Epithelial cell of prostate (primary cell): Measurements from ENCODE around the gene INSC.

Source experiments
- DNase-seq: peaks from one replicate; pipeline ENCODE4 v3.0.0-alpha.2; 2011; ENCODE audit warnings: low read depth, low spot score
- H3K27ac ChIP-seq: fragments of 450-650 bp; 2 replicates; pipeline ENCODE4 v1.5.1; 2017; ENCODE audit warnings: mild to moderate bottlenecking

The INSC gene

DNA sequence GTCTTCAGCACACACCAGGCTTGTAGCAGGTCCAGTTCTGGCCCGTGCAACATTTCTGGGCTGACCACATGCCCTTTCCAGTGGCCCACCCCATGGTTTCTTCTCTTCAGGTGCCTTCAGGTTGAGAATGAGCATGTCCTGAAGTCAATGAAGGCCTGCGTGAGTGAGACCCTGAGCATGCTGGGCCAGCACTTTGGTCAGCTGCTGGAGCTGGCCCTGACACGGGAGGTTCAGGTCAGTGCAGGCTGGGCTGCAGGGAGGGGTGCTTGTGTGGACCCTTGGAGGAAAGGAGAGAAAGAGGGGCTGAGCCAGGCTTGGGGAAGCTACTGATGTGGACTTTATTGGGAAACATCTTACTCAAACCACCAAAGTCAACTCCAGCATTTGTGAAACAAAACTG, 63.5 kb downstream of the INSC start:
- no peak for DNase-seq
- no peak overlapping the region for H3K27ac ChIP-seq

DNA sequence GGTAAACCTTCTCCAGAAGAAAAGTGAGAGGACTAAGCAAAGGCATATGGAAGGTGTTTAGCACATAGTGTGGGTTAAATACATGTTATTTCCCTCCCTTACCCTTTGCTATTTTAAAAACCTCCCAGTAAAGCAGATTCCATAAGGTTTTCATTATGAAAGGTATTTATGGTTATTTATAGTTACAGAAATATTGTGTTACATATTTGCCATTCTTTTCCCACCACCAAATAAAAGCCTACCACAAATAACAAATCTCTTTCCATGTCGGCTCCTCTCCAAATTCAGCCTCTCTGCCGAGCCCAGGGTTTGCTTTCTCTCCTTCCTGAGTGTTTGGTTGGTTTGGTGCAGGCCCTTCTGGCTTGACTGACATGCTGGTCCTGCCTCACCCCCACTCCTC, 64.4 kb downstream of the INSC start:
- DNase-seq, result no peak

DNA sequence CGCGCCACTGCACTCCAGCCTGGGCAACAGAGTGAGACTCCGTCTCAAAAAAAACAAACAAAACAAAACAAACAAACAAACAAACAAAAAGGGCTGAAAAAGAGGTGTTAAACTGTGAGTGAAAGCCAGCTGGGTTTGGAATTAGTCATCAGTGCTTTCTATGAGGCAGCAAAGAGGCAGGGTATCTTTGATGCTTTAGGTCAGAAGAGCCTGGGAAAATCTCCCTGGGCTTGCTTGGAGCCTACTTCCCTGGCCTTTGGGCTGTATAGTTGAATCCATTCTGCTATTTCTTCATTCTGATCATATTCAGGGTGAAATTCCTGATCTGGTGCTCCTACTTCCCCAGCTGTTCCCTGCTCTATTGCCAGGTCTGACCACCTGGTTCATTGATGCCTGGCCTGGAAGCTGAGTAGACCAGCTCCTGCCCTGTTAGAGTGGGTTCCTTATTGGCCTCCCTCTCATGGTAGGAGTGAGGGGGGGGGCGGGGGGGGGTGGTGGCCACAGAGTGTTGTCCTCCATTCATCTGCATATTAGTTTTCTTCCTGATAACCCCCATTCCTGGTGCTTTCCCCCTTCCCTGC, 65.6 kb downstream of the INSC start:
- DNase-seq, result no peak
- H3K27ac ChIP-seq, result no peak overlapping the region

More for the DNA sequence above, 64.4 kb downstream of the INSC start:
- no peak overlapping the region for H3K27ac ChIP-seq

GRCh38 chr11:15182372-15182771, 67.6 kb downstream of the INSC start:
- no peak for DNase-seq
- no peak overlapping the region for H3K27ac ChIP-seq

GRCh38 chr11:15185021-15185420, 70.3 kb downstream of the INSC start:
- DNase-seq, result no peak
- no peak overlapping the region for H3K27ac ChIP-seq

- no peak overlapping the region for H3K27ac ChIP-seq
- DNase-seq, result no peak
These were observed 71.4 kb downstream of the INSC start for GRCh38 chr11:15186146-15186545.

DNA sequence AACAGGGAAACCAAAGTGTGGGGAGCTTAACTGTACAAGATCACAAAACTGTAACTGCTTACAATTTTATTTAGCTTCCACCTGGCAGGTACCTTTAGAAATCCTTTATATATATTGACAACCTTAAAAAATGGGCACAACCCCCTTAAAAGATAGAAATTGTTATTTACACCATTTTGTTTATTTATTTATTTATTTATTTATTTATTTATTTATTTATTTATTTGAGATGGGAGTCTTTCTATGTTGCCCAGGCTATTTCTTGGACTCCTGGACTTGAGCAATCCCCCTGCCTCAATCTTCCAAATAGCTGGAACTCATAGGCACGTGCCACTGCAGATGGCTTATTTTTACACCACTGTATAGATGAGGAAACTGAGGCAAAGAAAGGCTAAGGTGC, 74.5 kb downstream of the INSC start:
- H3K27ac ChIP-seq, result no peak overlapping the region
- no peak for DNase-seq

- no peak for DNase-seq
- no peak overlapping the region for H3K27ac ChIP-seq
These were observed 75.1 kb downstream of the INSC start for GRCh38 chr11:15189641-15190365.

GRCh38 chr11:15190611-15191010, 75.9 kb downstream of the INSC start:
- DNase-seq, result no peak
- no peak overlapping the region for H3K27ac ChIP-seq

- no peak for DNase-seq
- no peak overlapping the region for H3K27ac ChIP-seq
These were observed 77.4 kb downstream of the INSC start for GRCh38 chr11:15192005-15192556.

GRCh38 chr11:15194671-15195415, 80.1 kb downstream of the INSC start:
- no peak for DNase-seq
- no peak overlapping the region for H3K27ac ChIP-seq

GRCh38 chr11:15195454-15196200, 80.9 kb downstream of the INSC start:
- DNase-seq, result no peak
- no peak overlapping the region for H3K27ac ChIP-seq

- DNase-seq, result no peak
These were observed 82.0 kb downstream of the INSC start for GRCh38 chr11:15196704-15197103.

GRCh38 chr11:15197696-15198095, 83.0 kb downstream of the INSC start:
- DNase-seq, result no peak
- H3K27ac ChIP-seq, result no peak overlapping the region

More at GRCh38 chr11:15196704-15197103, 82.0 kb downstream of the INSC start:
- no peak overlapping the region for H3K27ac ChIP-seq

GRCh38 chr11:15198284-15198683, 83.6 kb downstream of the INSC start:
- H3K27ac ChIP-seq, result no peak overlapping the region

GRCh38 chr11:15199693-15200092, 85.0 kb downstream of the INSC start:
- peak; percentile 51 for DNase-seq
- no peak overlapping the region for H3K27ac ChIP-seq

More at GRCh38 chr11:15198284-15198683, 83.6 kb downstream of the INSC start:
- no peak for DNase-seq

- H3K27ac ChIP-seq, result no peak overlapping the region
- no peak for DNase-seq
These were observed 86.0 kb downstream of the INSC start for GRCh38 chr11:15200696-15201095.

- DNase-seq, result no peak
- no peak overlapping the region for H3K27ac ChIP-seq
These were observed 86.9 kb downstream of the INSC start for GRCh38 chr11:15201586-15201985.

DNA sequence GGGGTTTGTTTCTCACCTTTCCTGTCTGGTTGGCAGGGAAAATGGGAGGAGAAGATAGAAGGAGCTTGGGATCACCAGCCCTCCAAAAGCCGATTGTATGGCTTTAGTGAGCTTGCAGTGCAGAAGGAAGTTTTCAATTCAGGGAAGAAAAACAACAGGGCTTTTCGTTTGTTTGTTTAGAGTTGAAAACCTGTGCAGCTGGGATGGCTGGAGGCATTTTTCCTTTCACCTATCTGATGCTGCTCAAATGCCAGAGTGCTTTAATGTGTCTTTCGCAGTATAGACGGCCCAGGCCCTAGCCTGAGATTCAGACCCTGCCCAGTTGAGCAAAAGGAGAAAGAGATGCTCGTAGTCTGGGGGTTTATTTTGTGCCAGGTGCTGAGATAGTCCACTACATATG, 87.9 kb downstream of the INSC start:
- H3K27ac ChIP-seq, result no peak overlapping the region
- DNase-seq, result no peak

DNA sequence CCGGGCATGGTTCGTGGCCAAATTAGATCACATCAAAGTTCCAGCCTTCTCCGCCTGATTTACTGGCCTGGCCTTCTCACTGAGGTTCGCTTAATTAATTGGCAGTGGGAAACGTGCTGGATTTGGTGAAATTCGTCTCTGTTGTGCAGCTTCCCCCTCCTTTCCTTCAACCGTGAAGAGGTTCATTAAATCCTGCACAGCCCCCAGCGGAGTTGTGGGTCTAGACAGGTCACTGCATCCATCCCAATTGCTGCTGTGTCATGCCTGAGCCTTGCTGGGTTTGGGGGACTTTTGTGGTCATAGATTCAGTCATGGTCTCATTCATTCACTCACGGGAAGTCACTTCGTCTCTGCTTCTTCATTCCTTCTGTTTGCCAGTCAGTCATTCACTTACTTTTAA, 90.0 kb downstream of the INSC start:
- H3K27ac ChIP-seq, result no peak overlapping the region
- DNase-seq, result no peak
